Activated T-cell treated with anti-CD3 and anti-CD28 coated beads, Interleukin-2, amount 50 U/mL, for 1 hour (primary cell): ENCODE data around the gene SNIP1.
"Not testable (repeated sequence)": the region's sequence is repeated elsewhere in the genome, so short reads cannot be mapped to it uniquely, and the experiment has no call there.

ENCODE experiments used
- DNase-seq: peaks from one replicate; pipeline ENCODE4 v3.0.0-alpha.2; 2020

SNIP1 gene, protein sequence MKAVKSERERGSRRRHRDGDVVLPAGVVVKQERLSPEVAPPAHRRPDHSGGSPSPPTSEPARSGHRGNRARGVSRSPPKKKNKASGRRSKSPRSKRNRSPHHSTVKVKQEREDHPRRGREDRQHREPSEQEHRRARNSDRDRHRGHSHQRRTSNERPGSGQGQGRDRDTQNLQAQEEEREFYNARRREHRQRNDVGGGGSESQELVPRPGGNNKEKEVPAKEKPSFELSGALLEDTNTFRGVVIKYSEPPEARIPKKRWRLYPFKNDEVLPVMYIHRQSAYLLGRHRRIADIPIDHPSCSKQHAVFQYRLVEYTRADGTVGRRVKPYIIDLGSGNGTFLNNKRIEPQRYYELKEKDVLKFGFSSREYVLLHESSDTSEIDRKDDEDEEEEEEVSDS

DNA sequence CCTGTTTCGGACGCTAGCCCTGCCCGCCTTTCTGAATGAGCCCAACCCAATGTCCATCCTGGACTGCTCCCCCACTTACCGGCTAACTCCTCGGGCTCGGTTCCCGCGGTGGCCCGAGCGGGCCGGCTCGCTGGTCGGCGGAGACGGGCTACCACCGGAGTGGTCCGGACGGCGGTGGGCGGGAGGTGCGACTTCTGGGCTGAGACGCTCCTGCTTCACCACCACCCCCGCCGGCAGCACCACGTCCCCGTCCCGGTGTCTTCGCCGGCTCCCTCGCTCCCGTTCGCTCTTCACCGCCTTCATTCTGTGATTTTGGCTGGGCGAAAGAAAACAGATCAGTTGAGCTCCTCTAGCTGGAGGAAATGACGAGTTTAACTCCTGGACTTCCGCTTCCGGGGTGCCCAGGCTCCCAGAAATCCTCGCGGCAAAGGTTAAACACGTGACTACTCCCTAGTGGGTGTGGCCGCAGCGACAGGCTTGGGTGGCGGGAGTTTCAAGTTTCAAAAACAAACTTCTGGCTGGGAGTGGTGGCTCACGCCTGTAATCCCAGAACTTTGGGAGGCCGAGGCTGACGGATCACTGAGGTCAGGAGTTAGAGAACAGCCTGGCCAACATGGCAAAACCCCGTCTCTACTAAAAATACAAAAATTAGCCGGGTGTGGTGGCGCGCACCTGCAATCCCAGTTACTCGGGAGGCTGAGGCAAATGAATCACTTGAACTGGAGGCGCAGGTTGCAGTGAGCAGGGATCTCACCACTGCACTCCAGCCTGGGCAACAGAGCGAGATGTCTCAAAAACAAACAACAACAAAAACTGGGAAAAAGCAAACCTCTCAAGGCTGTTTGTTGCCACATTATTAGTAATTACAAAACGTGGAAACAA, at the start of gene SNIP1:
SNIP1 (minus strand) TSS at position 367 of the 882 bp plus-strand sequence; CDS start at position 303, 64 bp downstream.
- DNase-seq, result peak; percentile 88

DNA sequence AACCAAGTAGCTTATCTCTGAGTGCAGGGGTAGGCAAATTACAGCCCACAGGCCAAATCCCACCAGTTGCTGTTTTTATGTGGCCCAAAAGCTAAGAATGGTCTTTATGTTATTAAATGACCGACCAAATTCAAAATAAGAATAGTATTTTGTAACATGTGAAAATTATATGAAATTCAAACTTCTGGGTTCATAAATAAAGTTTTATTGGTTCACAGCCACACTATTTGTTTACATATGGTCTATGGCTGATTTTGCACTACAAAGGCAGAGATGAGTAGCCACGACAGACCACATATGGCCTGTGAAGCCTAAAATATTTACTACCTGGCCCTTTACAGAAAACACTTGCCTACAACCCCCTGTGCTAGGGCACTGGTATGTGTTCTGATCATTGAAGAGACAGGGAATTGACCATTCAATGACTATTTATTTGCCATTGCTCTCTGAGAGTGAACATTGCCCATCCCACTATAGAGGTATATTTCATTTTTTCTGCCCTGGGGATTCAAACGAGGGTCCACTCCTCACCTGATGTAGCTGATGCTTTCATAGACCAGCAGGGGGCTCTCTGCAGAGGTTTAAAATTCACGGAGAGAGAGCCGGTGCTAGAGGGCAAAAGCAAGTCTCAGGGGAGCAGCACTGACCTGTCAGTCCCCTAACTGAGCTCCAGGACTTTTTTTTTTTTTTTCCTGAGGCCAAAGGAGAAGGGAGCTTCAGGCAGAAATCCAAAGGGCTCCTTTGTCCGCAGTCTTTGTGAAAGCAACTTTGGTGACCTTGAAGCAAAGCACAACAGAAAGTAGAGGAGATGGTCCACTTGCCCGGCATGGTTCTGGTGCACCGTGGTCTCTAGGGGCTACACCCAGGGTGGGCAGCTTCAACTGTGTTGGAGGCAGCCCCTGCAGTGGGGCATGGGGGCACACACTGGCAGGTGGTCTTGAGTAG, 48.9 kb upstream of the SNIP1 start:
- peak; percentile 27 for DNase-seq

DNA sequence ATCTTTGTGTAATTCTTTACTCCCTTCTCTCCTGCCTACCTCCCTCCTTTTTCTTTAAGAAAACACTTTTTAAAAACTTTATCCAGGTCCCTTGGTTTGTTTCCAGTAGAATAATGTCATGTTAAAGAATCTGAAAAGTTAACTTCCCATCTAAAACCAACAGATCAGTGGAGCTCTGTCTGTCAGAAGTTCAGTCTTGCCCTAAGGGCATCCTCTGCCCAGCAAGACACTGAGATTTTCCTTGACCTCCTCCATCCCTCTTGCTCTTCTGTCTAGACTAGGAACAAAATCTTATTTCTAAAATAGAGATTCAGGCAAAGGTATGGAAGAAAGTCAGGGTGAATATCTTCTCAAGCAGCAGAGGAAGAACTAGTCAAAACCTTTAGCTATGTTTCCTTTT, 47.3 kb upstream of the SNIP1 start:
- DNase-seq, result no peak

DNA sequence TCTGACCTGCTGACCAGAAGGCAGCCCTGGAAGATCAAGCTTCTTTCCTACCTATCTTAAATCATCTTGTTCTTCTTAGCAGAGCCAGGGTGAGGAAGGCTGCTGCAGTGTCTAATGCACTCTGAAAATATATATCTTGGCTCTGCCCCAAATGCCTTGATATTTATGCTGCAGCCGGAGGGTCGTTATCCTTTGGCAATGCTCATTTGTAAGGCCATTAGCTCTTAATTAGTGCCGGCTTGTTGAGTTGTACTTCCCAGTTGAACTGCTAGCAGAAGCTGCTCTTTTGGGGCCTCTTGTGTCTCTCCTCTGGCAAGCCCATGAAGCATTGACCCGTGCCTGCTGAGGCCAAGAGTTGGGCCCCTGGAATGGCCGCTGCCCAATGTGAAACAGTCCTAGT, 45.8 kb upstream of the SNIP1 start:
- no peak for DNase-seq

DNA sequence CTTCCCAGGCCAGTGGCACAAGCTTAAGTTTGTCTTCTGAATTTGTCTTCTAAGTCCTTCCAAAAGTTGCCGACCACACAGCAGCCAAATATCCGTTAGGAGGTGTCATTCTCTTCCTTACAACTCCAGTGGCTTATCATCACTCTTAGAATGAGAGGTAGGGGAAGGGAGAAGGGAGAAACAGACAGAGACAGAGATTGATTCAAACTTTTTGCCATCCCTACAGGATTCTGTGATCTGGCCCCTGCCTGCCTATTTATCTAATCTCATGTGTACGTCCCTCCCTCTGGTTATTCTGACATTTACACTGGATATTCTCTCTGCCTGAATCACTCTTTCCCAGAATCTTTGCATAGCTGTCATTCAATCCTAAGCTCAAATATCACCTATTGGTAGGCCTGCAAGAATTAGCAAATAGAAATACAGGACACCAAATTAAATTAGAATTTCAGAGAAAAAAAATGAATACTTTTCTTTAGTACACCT, 42.1 kb upstream of the SNIP1 start:
- no peak for DNase-seq

DNA sequence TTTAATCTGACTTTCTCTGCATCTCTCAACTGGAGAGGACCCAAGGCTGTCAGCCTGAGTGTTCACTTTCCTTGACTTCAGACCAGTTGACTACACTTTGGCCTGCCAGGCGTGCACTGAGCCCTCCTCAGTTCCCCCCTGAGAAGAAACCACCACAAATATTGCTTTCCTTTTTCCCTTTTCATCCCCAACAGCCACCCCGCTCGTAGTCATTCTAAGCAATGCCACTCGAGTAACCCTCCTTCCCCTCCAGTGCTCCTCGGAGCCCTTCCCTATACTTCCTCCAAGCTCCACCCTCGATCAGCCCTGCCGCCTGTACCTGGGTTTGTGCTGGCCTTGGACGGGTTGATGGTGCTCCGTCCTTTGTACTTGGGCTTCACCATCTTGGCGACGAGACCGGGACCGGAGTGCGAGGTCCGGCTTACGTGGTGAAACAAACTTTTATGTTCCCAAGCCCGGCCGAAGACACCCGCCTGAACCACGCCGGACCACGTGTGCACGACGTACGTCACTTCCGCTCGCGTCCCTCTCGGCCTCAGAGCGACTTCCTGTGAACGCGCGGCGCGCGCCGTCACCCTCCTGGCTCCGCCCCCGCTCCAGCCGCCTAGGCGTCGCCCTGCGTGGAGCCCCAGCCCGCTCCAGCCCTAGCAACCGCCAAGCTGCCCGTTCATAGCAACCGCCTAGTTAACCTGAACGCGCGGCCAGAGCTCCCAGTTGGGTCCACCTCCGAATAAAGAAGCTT, 41.5 kb upstream of the SNIP1 start, which contains the start of gene GNL2:
GNL2 (minus strand) TSS at position 498 of the 742 bp plus-strand sequence; CDS start at position 383, 115 bp downstream.
- DNase-seq, result peak; percentile 98

DNA sequence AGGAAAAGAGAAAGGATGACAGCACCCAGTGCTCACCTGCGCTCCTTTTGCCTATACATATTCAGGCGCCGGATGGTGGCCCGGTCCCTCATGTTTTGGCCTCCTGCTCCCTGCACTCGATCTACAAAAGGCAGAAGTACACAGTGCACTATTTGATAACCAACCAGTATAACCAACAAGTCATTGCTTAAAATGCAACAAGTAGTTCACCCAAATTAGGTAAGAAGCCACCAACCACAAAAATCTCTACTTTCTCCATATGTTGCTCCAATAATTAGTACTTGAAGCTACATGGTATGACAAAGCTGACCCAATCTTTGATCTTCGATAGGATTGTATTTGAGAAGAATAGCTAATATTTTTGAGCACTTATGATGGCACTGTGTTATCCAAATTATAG, 39.6 kb upstream of the SNIP1 start:
- no peak for DNase-seq

DNA sequence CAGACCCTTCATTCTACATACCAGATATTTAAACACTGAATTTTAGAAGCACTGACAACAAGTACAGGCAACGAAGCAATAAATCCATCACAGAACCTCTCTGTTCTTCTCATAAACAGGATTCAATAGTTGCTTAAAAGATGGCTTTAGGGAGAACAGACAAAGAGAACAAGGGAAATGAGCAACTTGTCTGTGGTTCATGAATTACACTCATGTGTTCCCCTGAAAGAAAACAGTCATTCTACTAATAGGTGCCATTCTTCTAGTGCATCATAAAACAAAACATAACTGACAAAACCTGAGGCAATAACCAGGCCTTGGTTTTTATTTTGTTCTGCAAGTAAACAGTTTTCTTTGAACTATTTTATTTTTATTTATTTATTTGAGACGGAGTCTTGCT, 34.8 kb upstream of the SNIP1 start:
- no peak for DNase-seq

DNA sequence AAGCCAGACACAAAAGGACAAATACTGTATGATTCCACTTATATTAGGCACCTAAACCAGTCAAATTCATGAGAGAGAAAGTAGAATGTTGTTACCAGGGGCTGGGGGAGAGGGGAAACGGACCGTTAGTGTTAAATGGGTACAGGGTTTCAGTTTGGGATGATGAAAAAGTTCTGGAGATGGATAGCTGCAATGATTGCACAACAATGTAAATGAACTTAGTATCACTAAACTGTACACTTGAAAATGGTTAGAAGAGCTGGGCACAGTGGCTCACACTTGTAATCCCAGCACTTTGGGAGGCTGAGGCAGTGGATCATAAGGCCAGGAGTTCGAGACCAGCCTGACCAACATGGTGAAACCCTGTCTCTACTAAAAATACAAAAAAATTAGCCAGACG, 30.5 kb upstream of the SNIP1 start:
- DNase-seq, result not testable (repeated sequence)

DNA sequence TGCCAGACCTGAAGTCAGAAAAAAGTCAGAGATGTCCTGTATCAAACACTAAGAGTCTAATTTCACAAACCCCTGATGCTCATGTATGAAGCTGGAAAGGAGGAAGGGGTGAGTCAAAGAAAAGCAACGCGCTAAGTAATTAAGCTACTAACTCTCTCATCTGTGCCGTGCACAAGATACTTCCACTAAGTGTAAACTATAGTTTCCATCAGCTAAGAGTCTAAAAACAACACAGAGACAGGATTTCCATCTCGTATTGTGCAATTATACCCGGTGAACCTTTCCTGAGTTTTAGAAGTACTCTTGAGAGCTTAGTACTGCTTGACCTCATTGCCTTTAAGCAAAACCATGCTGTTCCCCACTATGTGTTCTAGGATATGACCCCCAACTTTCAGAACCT, 21.6 kb upstream of the SNIP1 start:
- no peak for DNase-seq

DNA sequence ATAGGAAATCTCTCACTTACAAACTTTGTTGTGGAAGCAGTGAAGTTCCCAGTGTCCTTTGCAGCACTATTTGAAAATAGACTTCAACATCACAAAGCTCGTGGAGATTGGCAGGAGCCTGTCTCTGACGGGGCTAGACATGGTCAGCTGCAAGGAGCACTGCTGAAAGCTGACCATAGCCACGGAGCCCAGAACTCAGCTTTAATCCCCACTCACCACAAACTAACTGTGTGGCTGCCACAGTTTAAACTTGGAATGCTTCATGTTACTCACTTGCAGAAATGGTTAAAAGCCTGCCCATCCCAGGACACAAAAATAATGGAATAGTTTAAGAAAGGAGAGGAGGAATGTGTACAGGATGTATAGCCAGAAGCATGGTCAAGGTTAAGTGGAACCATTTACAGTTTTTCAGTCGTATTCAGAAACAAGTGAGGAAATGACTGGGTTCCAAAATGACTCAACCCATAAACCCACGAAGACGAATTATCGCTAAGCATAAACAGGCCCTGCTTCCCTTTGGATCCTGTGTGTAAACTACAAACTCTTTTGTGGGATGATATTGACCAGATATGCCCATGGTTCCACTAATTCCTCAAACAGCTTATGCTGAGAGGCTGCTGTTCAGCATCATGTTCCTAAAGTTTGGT, 20.9 kb upstream of the SNIP1 start:
- DNase-seq, result no peak

DNA sequence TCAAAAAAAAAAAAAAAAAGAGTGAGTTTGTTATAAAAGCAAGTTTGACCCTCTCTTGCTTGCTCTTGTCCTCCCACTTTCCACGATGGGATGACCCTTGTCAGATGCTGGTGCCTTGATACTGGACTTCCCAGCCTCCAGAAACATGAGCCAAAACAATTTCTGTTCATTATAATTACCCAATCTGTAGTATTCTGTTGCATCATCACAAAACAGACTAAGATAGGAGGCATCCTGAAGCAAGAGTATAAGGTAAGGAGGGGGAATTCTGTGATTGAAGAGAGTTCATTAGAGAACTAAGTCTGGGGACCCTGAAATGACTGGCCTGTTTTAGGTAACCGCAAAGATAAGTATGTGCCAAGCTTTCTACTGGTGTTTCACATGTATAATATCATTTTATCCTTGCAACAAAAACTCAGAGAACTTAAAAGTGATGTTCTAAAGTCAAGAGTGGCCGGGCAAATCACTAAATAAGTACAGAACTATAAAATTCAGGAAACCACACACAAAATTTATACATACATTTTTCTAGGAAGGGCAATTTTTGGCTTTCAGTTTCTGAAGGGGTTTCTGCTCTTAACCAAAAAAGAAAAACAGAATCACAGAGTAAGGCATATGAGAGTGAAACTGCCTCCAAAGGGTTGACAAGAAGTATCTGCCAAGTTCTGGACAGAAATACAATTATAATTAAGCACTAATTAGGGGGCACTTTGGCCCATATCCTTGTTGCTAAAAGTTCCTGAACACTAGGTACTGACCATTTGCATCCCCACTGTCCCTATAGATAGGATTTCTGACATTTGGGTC, 16.6 kb upstream of the SNIP1 start:
- no peak for DNase-seq

DNA sequence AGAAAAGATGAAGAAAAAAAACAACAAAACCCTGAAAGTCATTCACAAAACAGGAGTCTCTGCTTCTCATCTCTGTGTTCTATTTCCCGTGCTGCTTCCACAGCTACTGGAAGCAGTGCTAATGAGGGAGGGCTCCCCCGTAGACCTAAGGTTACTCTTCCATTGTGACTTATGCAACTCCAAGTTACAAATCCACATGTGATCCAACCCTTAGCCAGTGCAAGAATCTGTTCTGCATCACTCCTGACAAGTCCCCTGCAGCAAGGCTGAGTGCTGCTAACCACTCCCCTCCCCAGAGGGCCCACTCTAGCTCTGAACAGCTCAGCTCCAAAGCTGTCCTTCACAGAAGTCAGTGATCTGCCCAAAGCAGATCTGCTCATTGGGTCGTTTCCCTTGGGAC, 12.9 kb upstream of the SNIP1 start:
- DNase-seq, result no peak

DNA sequence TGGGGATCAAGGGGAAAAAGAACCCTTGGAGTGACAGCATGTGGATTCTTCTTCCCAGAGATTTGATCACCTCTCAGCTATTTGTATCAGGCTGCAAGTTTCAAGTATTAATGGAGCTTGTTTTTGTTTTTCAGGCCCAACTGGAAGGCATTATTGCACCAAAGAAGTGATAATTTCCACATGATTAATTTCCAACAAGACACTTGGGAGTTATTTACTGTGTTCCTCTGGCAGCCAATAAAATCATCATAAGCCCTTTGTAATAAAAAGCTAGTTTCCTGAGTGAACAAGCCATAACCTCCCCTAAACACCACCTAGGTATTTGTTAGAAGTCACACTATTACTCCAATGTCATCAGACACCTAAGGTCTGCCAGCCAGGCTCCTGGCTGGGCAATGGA, 10.8 kb upstream of the SNIP1 start:
- no peak for DNase-seq

DNA sequence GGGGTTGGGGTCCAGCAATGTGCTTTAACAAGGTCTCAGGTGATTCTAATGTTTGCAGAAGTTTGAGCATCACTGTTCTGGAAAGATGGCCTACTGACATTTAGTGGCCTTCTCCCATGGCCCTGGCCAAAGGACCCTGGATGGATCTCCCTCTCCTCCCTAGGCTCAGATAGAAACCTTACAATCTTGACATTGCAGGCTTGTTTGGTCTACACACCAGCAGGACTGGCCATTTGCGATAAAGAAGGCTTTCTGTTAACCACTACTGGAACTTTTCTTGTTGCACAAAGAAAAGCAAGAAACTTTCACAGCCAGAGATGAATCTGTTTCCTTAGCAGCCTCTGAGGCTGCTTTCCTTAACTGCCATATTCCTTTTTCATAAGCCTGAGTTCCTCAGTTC, 8.9 kb upstream of the SNIP1 start:
- DNase-seq, result no peak

DNA sequence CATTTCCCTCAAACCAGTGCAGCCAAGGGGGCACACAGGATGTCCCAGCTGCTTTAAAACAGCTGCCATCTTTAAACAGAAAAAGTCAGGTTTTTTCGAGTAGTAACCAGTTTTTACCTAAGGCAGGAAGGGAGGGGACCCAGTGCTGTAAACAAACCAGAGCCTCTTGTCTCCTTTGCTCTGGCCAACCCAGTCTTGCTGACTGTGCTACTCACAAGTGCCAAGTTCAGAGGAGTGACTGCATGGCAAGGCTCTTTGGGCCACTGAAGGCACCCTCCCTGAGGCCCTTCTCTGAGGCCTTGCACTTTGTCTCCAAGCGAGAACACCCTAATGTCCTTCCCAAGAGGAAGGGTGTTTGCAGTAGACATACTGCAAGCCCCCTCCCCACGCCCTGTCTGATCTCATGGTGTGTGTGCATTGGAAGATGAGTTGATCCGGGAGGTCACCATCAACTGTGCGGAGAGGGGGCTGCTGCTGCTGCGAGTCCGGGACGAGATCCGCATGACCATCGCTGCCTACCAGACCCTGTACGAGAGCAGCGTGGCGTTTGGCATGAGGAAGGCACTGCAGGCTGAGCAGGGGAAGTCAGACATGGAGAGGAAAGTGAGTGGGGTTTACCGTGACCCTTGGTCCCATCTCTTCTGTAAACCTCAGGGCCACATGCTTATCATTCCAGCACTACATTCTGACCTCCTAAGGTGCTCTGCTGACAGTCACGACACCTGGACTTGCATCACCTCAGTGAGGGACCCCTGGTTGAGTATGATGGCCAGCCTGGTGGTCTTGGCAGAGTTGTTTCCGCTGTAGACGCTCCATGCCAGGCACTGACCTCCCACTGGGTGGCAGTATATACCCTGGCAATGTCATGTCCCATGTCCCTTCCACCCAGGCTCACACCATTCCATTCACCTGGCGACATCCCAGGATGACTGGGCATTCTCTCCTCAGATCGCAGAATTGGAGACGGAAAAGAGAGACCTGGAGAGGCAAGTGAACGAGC, 7.3 kb upstream of the SNIP1 start:
- peak; percentile 32 for DNase-seq

DNA sequence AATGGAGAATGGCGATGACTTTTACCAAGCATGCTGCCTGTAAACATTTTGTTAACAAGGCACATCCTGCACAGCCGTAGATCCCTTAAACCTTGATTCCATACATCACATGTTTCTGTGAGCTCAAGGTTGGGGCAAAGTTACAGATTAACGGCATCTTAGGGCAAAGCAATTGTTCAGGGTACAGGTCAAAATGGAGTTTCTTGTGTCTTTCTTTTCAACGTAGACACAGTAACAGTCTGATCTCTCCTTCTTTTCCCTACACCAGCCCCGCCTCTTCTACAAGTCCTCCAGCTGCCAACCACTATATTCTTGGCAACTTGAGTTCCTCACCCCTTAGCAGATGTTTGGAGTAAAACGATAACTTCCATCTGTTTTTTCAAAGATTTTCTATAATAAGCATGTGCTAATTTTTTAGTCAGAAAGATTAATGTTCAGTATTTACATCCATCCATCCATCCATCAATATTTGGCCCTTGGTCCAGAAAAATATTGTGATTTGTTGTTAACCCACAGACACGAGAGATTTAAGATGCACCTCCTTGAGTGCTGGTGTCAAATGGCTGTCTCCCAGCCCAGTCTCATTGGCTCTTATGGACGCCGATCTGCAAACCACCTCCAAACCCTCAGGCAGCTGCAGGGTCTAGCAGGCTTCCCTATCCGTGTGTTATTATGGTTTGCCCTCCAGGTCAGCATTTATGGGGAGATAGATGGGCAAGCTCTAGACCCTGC, 6.5 kb upstream of the SNIP1 start:
- no peak for DNase-seq

DNA sequence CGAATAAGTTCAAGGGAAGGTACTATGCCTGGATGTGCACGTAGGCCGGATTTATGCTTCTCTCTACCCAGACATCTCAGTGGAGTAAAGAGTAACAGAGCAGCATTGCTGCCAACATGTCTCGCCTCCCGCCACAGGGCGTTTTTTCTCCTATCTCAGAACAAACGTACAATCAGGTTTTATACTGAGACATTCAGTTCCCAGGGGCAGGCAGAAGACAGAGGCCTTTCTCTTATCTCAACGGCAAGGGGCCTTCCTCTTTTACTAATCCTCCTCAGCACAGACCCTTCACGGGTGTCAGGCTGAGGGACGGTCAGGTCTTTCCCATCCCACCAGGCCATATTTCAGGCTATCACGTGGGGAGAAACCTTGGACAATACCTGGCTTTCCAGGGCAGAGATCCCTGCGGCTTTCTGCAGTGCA, 5.9 kb upstream of the SNIP1 start:
- DNase-seq, result not testable (repeated sequence)
